Fibroblast of skin of left quadriceps (primary cell): Measurements from ENCODE around the gene TAGLN.

Experiments used
- DNase-seq, 2 experiments: peaks; one replicate each; pipeline ENCODE4 v3.0.0-alpha.2; 2013; ENCODE audit warnings: low read depth in 2 of 2

The TAGLN gene

GRCh38 chr11:117230999-117231841 is 32.0 kb downstream of the TAGLN start:
- DNase-seq, result no peak

GRCh38 chr11:117231842-117232091 is 32.6 kb downstream of the TAGLN start, which contains the start of gene PCSK7:
Gene PCSK7, minus strand, starts transcription at chr11:117232073. Its CDS starts 2,229 bp downstream, at chr11:117229844.
- no peak for DNase-seq

GRCh38 chr11:117232092-117232878 is 33.1 kb downstream of the TAGLN start, which contains the start of gene RNF214:
Gene RNF214, plus strand, starts transcription at chr11:117232671. Its CDS starts 1,602 bp downstream, at chr11:117234273.
- DNase-seq, result peak; percentile 43 to 53

- DNase-seq, result no peak
Measured at GRCh38 chr11:117232911-117233409, 33.8 kb downstream of the TAGLN start.

GRCh38 chr11:117238221-117238620 is 39.1 kb downstream of the TAGLN start:
- DNase-seq, result no peak

GRCh38 chr11:117239295-117239694 is 40.1 kb downstream of the TAGLN start:
- peak; percentile 68 to 69 for DNase-seq

GRCh38 chr11:117248341-117248740 is 49.2 kb downstream of the TAGLN start:
- no peak for DNase-seq

- DNase-seq, result no peak
Measured at GRCh38 chr11:117249571-117249970, 50.4 kb downstream of the TAGLN start.

GRCh38 chr11:117251506-117251905 is 52.3 kb downstream of the TAGLN start:
- DNase-seq, result no peak

- DNase-seq, result no peak
Measured at GRCh38 chr11:117255966-117256365, 56.8 kb downstream of the TAGLN start.

GRCh38 chr11:117256573-117256972 is 57.4 kb downstream of the TAGLN start:
- DNase-seq, result no peak
